GM19043 (cell line): ENCODE results near the gene RARB.

Source experiments
- ATAC-seq: cut with Tn5 transposase; IDR thresholded peaks from one replicate; pipeline ENCODE4 v1.9.1; 2021; ENCODE audit warnings: low read depth; ENCODE audit not compliant: unreplicated experiment

The RARB gene

GRCh38 chr3:25421747-25422146, 6.3 kb upstream of the RARB start:
- ATAC-seq, result no peak

GRCh38 chr3:25423780-25424588, 4.1 kb upstream of the RARB start:
- ATAC-seq, result no peak

DNA sequence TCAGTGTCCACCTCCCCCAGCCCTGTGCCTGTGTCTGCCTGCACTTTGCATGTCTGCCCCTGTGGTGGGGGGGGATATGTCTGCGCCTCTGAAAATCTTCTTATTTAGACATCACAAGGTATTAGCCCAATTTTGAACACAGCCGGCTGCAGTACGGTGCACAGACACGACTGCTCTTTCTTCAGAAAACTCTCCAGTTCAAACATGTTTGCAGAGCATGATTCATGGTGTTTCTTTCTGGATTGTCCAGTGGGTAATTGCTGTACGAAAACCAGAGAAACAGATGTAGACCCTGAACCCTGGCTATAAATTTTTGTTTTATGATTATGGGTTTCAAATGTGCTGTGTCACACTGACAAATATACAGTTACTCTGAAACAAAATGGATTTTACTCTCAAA, 3.4 kb upstream of the RARB start:
- no peak for ATAC-seq

GRCh38 chr3:25426408-25426807, 1.7 kb upstream of the RARB start:
- ATAC-seq, result no peak

DNA sequence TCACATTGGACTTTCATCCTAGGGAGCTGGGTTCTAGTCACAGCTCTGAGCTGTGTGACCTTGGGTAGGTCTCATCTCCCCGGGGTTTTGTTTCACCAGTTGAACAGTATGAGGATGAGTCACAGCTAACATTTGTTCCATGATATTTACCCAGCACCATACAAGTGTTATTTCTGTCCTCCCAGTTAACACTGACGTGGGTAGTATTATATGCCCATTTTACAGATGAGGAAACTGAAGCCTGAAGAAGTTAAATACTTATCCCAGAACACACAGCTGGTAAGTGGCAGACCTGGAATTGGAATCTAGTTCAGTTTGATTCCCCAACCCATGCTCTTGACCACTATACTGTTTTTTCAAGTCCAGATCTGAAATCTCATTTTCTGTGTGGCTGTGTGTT, 908 bp upstream of the RARB start:
- no peak for ATAC-seq

- ATAC-seq, result no peak
Measured at GRCh38 chr3:25427563-25427941, 511 bp upstream of the RARB start.

DNA sequence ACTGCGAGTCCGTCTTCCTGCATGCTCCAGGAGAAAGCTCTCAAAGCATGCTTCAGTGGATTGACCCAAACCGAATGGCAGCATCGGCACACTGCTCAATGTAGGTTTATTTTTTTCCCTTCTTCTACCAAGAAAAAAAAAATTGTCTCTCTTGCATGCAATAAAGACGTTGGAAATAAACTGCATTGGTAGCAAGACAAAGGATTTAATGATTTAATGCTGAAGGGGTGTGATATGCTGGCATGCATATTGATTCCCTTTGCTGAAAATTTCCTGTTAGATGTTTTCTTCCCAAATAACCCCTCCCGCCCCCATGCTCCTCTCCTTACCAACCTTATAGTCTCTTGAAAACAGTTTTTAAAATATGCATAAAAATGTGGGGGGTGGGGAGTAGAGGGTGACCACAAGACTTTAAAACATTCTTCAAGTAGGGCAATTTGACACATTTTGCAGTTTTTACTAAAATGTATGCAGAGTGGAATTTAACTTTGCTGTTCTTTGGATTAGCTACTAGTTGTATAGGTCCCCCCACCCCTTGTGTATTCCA, 799 bp downstream of the RARB start:
- ATAC-seq, result no peak

GRCh38 chr3:25429361-25430286, 1.6 kb downstream of the RARB start:
- ATAC-seq, result no peak

DNA sequence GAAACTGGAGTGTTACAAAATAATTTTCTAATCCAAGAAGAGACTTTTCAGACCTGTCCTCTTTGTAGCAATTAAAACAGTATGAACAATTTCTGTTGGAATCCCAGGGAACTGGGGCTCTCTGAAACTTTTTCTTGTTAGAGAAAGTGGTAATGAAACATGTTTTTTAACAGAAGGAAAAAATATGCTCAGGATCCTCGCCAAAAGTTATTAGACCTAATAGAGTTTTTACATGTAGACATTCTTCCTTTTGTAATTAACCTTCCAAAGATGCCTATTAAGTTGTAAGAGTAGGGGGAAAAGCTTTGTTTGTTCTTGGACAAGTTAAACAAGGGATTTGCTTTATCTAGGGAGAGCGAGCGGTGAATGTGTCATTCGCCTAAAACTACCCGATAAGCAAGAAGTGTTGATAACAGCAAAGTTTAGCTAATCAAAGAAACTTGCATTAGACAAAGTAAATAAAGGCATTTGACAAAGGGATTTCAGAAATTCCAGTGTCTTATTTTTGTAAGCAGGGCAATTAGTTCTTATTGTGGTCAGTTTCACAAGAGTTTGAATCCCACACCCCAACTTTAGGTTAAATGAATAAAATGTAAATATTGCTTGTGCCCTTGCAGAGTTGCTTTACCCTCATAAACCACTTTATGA, 2.3 kb downstream of the RARB start:
- ATAC-seq, result no peak

DNA sequence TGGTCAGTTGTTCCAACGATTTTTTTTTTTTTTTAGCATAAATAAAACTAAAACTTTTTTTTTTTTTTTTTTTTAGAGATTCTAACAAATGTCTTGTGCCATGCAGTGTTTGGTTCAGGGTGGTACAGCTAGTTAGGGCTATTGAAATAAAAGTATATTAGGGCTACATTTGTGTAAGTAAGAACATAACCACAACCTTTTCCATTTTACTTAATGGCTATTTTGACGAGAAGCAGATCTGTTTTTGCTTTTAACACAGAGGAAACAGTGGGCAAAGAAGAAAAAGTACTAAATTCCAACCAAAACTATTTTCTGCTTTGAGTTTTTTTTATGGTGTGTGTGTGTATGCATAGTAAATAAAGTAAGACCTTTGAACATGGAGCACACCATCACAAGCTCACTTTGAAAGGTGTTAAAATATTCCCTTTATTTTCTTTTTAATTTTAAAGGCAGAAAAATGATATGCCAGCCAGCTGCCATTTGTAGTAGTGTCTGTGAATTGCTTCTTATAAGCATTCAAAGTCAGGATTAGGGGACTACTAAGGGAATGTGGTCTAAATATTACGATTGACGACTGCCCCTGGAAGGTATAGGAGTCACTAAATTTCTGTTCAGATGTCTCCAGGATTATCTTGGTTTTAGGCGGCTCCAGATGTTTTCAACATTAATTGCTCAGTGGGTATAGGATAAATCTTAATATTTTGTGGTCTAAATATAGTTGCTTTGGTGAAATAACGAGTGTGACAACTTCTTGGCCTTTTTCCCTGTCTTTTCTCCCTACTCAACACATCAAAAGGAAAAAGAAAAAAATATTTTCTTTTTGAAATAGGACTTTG, 3.1 kb downstream of the RARB start:
- ATAC-seq, result no peak

GRCh38 chr3:25432176-25432720, 4.2 kb downstream of the RARB start:
- ATAC-seq, result no peak

GRCh38 chr3:25433106-25433505, 5.0 kb downstream of the RARB start:
- ATAC-seq, result no peak

GRCh38 chr3:25433868-25434267, 5.8 kb downstream of the RARB start:
- no peak for ATAC-seq

- no peak for ATAC-seq
Measured at GRCh38 chr3:25437953-25438352, 9.9 kb downstream of the RARB start.

DNA sequence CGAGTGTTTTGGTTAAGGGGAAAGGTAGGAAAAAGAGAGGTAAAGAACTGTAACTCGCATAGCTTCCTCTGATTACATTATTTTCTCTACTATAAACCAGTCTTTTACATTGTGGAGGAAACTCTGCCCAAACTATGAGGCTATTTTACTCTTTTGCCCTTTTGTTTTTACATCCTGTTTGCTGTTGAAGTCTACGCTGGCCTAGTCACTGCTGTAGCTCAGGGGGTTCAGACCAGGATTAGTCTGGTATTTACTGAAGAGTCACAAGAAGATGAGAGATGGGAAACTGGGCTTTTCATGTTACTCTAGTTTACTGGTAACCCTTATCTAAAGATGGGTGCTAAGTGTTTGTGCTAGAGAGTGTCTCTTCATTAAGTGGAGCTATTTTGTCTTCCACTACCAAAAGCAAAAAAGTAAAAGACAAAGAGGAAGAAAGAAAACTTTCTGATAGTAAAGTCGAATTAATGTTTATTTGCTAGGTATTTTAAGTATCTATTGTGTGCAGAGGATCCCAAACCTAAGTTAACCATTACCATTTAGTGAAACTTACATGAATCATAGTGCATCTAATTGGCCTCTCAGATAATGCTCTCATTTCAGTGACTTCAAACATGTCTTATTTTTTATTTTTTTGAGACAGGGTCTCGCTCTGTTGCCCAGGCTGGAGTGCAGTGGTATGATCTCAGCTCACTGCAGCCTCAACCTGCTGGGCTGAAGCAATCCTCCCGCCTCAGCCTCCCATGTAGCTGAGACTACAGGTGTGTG, 10.9 kb downstream of the RARB start:
- no peak for ATAC-seq

DNA sequence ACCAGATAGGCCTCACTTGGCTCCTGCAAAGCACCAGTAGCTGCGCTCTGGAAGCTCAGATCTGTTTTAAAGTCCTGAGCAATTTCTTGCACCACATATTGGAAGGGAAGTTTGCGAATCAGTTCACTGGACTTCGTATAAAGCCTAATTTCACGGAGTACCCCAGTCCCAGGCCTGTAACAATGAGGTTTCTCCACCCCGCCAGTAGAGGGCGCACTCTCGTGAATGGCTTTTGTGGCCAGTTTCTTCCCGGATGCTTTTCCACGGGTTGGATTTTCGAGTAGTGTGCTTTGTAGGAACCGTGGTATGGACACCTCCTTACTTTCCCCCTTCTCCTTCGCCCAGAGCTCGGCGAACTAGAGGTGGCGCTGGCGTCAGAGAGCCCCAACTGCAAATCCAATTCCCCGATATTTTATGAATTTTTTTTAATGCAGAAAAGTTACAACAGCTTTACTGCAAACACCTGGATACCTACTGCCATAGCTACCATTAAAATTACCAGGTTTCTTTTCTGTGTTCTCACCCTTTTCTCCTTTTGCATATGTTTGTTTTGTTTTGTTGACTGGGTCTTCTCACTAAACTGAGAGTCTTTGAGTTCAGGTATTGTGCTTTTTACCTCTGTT, 13.3 kb downstream of the RARB start:
- ATAC-seq, result no peak

DNA sequence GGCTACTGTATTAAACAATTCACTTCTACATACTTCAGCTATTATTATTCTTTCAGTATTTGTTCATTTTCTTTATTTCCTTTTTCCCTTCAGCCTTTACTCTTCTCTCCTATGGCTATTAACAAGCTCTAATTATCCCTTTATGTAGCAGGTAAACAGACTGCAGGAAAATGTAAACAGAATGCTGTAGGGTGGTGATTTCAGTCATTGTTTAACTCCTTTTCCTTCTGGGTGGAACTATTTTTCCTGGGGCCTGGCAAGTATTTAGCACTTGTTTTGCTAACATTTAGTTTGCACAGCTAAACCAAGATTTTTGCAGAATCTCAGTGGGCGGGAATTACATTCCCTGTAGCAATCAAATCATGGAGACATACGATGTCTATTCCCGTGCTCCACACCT, 14.4 kb downstream of the RARB start:
- no peak for ATAC-seq

- ATAC-seq, result no peak
Measured at GRCh38 chr3:25444273-25444672, 16.2 kb downstream of the RARB start.

- ATAC-seq, result no peak
Measured at GRCh38 chr3:25445731-25446130, 17.7 kb downstream of the RARB start.
